ENCODE results near the gene ZNF221.

ZNF221 gene

GRCh38 chr19:43957891-43958290, 6.9 kb downstream of the ZNF221 start:
- DNase-seq (ENCODE audit: low read depth in 2 of 2) = no peak

GRCh38 chr19:43960411-43960810, 9.4 kb downstream of the ZNF221 start:
- no peak for DNase-seq (ENCODE audit: low read depth in 2 of 2)

- DNase-seq (ENCODE audit: low read depth in 2 of 2) = no peak
These were observed 15.2 kb downstream of the ZNF221 start for GRCh38 chr19:43966079-43966694.

- DNase-seq (ENCODE audit: low read depth in 2 of 2) = no peak
These were observed 25.7 kb downstream of the ZNF221 start for GRCh38 chr19:43976732-43977131.

GRCh38 chr19:43983544-43983911, 32.5 kb downstream of the ZNF221 start:
- no peak for DNase-seq (ENCODE audit: low read depth in 2 of 2)

- DNase-seq (ENCODE audit: low read depth in 2 of 2) = peak; percentile 50 to 58
These were observed 33.1 kb downstream of the ZNF221 start, which contains the start of gene ZNF155 for GRCh38 chr19:43983912-43984686. Gene ZNF155, plus strand, starts transcription at chr19:43984188. Its CDS starts 4,356 bp downstream, at chr19:43988544.

- DNase-seq (ENCODE audit: low read depth in 2 of 2) = no peak
These were observed 33.6 kb downstream of the ZNF221 start for GRCh38 chr19:43984687-43985000.

GRCh38 chr19:43997631-43998290, 46.7 kb downstream of the ZNF221 start:
- no peak for DNase-seq (ENCODE audit: low read depth in 2 of 2)

- no peak for DNase-seq (ENCODE audit: low read depth in 2 of 2)
These were observed 51.2 kb downstream of the ZNF221 start for GRCh38 chr19:44002212-44002565.

GRCh38 chr19:44002566-44003460, 51.8 kb downstream of the ZNF221 start, which contains the start of gene ZNF230:
Gene ZNF230, plus strand, starts transcription at chr19:44002957. Its CDS starts 4,122 bp downstream, at chr19:44007079.
- DNase-seq (ENCODE audit: low read depth in 2 of 2) = peak; percentile 60 to 72

- no peak for DNase-seq (ENCODE audit: low read depth in 2 of 2)
These were observed 52.5 kb downstream of the ZNF221 start for GRCh38 chr19:44003461-44004009.

GRCh38 chr19:44005973-44006372, 54.9 kb downstream of the ZNF221 start:
- DNase-seq (ENCODE audit: low read depth in 2 of 2) = no peak

- DNase-seq (ENCODE audit: low read depth in 2 of 2) = no peak
These were observed 56.4 kb downstream of the ZNF221 start for GRCh38 chr19:44007473-44007872.

- no peak for DNase-seq (ENCODE audit: low read depth in 2 of 2)
These were observed 59.4 kb downstream of the ZNF221 start for GRCh38 chr19:44010468-44010867.

Measured in activated CD4-positive, alpha-beta T cell treated with anti-CD3 and anti-CD28 coated beads for 24 hours (primary cell).